A549 (cell line): Measurements from ENCODE around the gene ATP6V1B1. TPM values are rescaled to one million over a fixed set of nuclear protein-coding genes. Genes with fewer than 3 reads are reported as not detected.

Experiments used
- ATAC-seq, 2 experiments: fragments of 200-7000 bp in 1 of 2; fragments of >200 bp in 1 of 2; cut with Nextera tagmentation in 1 of 2; cut with Tn5 transposase in 1 of 2; 3 replicates each; pipeline versions ENCODE4 v1.8.0 to v1.9.1; 2018 to 2020; ENCODE audit warnings: mild to moderate bottlenecking in 1 of 2, moderate library complexity in 1 of 2
- CTCF ChIA-PET: fragments of 300-600 bp; sonication (Branson Sonifier 250); formaldehyde crosslinking; extraction: SDS; loops from one replicate; lab custom pipeline; 2021; ENCODE audit warnings: antibody characterized with exemption, inconsistent platforms; lab: Yijun Ruan, JAX
- POLR2A ChIA-PET: fragments of 350-600 bp; formaldehyde crosslinking; extraction: SDS; loops from one replicate; lab custom pipeline; 2021; ENCODE audit warnings: antibody characterized with exemption, inconsistent platforms; lab: Yijun Ruan, JAX
- DNase-seq, 2 experiments: peaks; one replicate each; pipeline versions ENCODE4 v3.0.0 to v3.0.0-alpha.2; 2011 to 2016; ENCODE audit warnings: low read depth in 1 of 2, low spot score in 1 of 2
- FAIRE-seq: peaks from 2 replicates; lab custom pipeline; 2011; peaks lifted over from hg19 to GRCh38; lab: Jason Lieb, UNC
- H3K27ac ChIP-seq, 2 experiments: fragments of >200 bp; sonication (Bioruptor Twin); formaldehyde crosslinking; 3 replicates each; pipeline ENCODE4 v1.5.1; 2016 to 2017
- H3K4me1 ChIP-seq: fragments of >200 bp; sonication (Bioruptor Twin); formaldehyde crosslinking; 3 replicates; pipeline ENCODE4 v1.6.1; 2016
- H3K4me2 ChIP-seq: fragments of >200 bp; sonication (Bioruptor Twin); formaldehyde crosslinking; 3 replicates; pipeline ENCODE4 v1.6.1; 2016
- H3K4me3 ChIP-seq: fragments of >200 bp; sonication (Bioruptor Twin); formaldehyde crosslinking; 3 replicates; pipeline ENCODE4 v1.5.1; 2016
- H3K9me3 ChIP-seq: fragments of >200 bp; sonication (Bioruptor Twin); formaldehyde crosslinking; 3 replicates; pipeline ENCODE4 v1.6.1; 2016
- CBX8 ChIP-seq: fragments of 200-600 bp; sonication (generic); IDR thresholded peaks from 2 replicates; pipeline ENCODE4 v1.6.1; 2016
- CHD4 ChIP-seq: fragments of 200-600 bp; sonication (generic); IDR thresholded peaks from 2 replicates; pipeline ENCODE4 v1.6.1; 2016; ENCODE audit warnings: antibody characterized with exemption, mild to moderate bottlenecking, borderline replicate concordance
- EHMT2 ChIP-seq: fragments of 200-600 bp; sonication (generic); IDR thresholded peaks from 2 replicates; pipeline ENCODE4 v1.6.1; 2016; ENCODE audit warnings: antibody characterized with exemption, low read depth, mild to moderate bottlenecking, moderate library complexity
- EP300 ChIP-seq, 2 experiments: fragments of >200 bp; sonication (Bioruptor Twin); formaldehyde crosslinking; IDR thresholded peaks; 2 replicates in 1 of 2; 3 replicates in 1 of 2; pipeline ENCODE4 v1.6.1; 2016 to 2017
- FOSB ChIP-seq: fragments of 250-450 bp; sonication (Bioruptor Pico); IDR thresholded peaks from 2 replicates; pipeline ENCODE4 v1.5.0; 2020; ENCODE audit warnings: mild to moderate bottlenecking, moderate library complexity
- GATA3 ChIP-seq: IDR thresholded peaks from 2 replicates; pipeline ENCODE4 v1.6.1; 2012; ENCODE audit warnings: borderline replicate concordance
- HDAC2 ChIP-seq: fragments of 200-600 bp; sonication (generic); IDR thresholded peaks from 2 replicates; pipeline ENCODE4 v1.6.1; 2016
- HEYL ChIP-seq: fragments of 250-450 bp; sonication (Bioruptor Pico); IDR thresholded peaks from 2 replicates; pipeline ENCODE4 v1.8.0; 2021; ENCODE audit warnings: mild to moderate bottlenecking, moderate library complexity
- HOXB13 ChIP-seq: fragments of 250-450 bp; sonication (Bioruptor Pico); IDR thresholded peaks from 2 replicates; pipeline ENCODE4 v1.5.0; 2020; ENCODE audit warnings: low read depth, mild to moderate bottlenecking, moderate library complexity
- JUN ChIP-seq, 2 experiments: fragments of >200 bp; sonication (Bioruptor Twin); formaldehyde crosslinking; IDR thresholded peaks; 2 replicates in 1 of 2; 3 replicates in 1 of 2; pipeline ENCODE4 v1.6.1; 2016 to 2017
- JUNB ChIP-seq: fragments of >200 bp; sonication (Bioruptor Twin); formaldehyde crosslinking; IDR thresholded peaks from 2 replicates; pipeline ENCODE4 v1.6.1; 2016
- KDM5A ChIP-seq: fragments of 200-600 bp; sonication (generic); IDR thresholded peaks from 2 replicates; pipeline ENCODE4 v1.6.1; 2016; ENCODE audit warnings: antibody characterized with exemption, mild to moderate bottlenecking
- MAFK ChIP-seq: fragments of 450-650 bp; IDR thresholded peaks from 2 replicates; pipeline ENCODE4 v1.6.1; 2014; ENCODE audit not compliant: partially characterized antibody
- MAZ ChIP-seq: fragments of 150-350 bp; IDR thresholded peaks from 2 replicates; pipeline ENCODE4 v1.6.1; 2014; ENCODE audit warnings: antibody characterized with exemption, low read depth, low read length, borderline replicate concordance
- NFE2L2 ChIP-seq: fragments of 150-350 bp; conservative IDR thresholded peaks from 2 replicates; pipeline ENCODE4 v1.6.1; 2014; ENCODE audit warnings: low read length
- NR3C1 ChIP-seq: fragments of >200 bp; sonication (Bioruptor Twin); formaldehyde crosslinking; IDR thresholded peaks from 3 replicates; pipeline ENCODE4 v1.6.1; 2017
- PHF8 ChIP-seq: fragments of 200-600 bp; sonication (generic); IDR thresholded peaks from 2 replicates; pipeline ENCODE4 v1.6.1; 2016; ENCODE audit warnings: low read depth, mild to moderate bottlenecking, antibody characterized with exemption, moderate library complexity, borderline replicate concordance
- RAD21 ChIP-seq, 2 experiments: fragments of >200 bp in 1 of 2; sonication (Bioruptor Twin) in 1 of 2; formaldehyde crosslinking in 1 of 2; IDR thresholded peaks in 1 of 2; conservative IDR thresholded peaks in 1 of 2; 2 replicates in 1 of 2; 3 replicates in 1 of 2; pipeline ENCODE4 v1.6.1; 2012 to 2018; ENCODE audit warnings: inconsistent platforms in 1 of 2
- RARB ChIP-seq: fragments of 250-450 bp; sonication (Bioruptor Pico); IDR thresholded peaks from 2 replicates; pipeline ENCODE4 v1.8.0; 2021; ENCODE audit warnings: mild to moderate bottlenecking, moderate library complexity
- RCOR1 ChIP-seq: fragments of 150-350 bp; IDR thresholded peaks from 2 replicates; pipeline ENCODE4 v1.6.1; 2014; ENCODE audit warnings: antibody characterized with exemption, low read length, low read depth
- RNF2 ChIP-seq: fragments of 200-600 bp; sonication (generic); IDR thresholded peaks from 2 replicates; pipeline ENCODE4 v1.6.1; 2016; ENCODE audit warnings: low read depth, mild to moderate bottlenecking, antibody characterized with exemption, moderate library complexity, borderline replicate concordance
- SREBF2 ChIP-seq: fragments of 450-650 bp; IDR thresholded peaks from 2 replicates; pipeline ENCODE4 v1.6.1; 2014; ENCODE audit warnings: mild to moderate bottlenecking, moderate library complexity
- ZNF302 ChIP-seq: fragments of 250-450 bp; sonication (Bioruptor Pico); IDR thresholded peaks from 2 replicates; pipeline ENCODE4 v1.9.0; 2021; ENCODE audit warnings: inconsistent platforms, mild to moderate bottlenecking, moderate library complexity
- ZSCAN20 ChIP-seq: fragments of 250-450 bp; sonication (Bioruptor Pico); IDR thresholded peaks from 2 replicates; pipeline ENCODE4 v1.8.0; 2022; ENCODE audit warnings: mild to moderate bottlenecking, moderate library complexity
- WGBS: methylation state at CpG from one replicate; pipeline ENCODE4 v1.1.6; 2017; ENCODE audit errors: missing lambda C conversion rate; 5-methylcytosine and 5-hydroxymethylcytosine counted together
- polyA plus RNA-seq, 4 experiments: library from polyadenylated mRNA; depleted of rRNA in 3 of 4; stranded (reverse); fragments of >200 nt; fragmentation: RNase III in 1 of 4; extraction: RNeasy Plus Mini Kit Qiagen cat#74134 plus additional on column Dnase treatment in 1 of 4; gene quantifications; 2 replicates in 3 of 4; 3 replicates in 1 of 4; pipeline ENCODE4 v1.2.3, GENCODE V29; 2011 to 2017
- TF ChIP-seq, protein P1 (sequence below): fragments of >200 bp; sonication (Bioruptor Twin); formaldehyde crosslinking; IDR thresholded peaks from 2 replicates; pipeline ENCODE4 v1.6.1; 2016
- TF ChIP-seq, protein P2 (sequence below): fragments of >200 bp; sonication (Bioruptor Twin); formaldehyde crosslinking; IDR thresholded peaks from 3 replicates; pipeline ENCODE4 v1.6.1; 2016
- TF ChIP-seq, protein P3 (sequence below): fragments of 150-350 bp; IDR thresholded peaks from 2 replicates; pipeline ENCODE4 v1.6.1; 2014; ENCODE audit warnings: low read depth, mild to moderate bottlenecking, low read length
- TF ChIP-seq, protein P4 (sequence below): IDR thresholded peaks from 2 replicates; pipeline ENCODE4 v1.6.1; 2012

Gene ATP6V1B1
- polyA plus RNA-seq, 2 of the 4 experiments (the other 2 are of a cell fraction), result 1.9 to 2.5 TPM

DNA sequence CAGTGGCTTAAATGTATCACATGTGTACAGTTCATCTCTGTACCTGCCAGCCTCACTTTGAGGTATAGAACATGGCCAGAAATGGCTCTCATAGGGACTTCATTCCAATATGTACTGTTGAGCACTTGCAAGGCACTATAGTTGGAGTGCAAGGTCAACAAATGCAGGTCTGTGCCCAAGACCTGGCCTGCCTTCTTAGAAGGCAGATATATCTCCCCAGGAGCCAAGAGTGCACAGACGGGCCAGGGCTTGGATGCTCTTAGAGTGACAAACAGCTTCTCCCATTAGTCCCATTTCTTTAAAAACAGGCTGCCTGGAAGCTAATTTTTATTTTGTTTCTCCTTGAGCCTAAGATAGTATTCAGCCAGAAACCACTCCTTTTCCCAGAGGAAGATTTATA is 51.7 kb downstream of the ATP6V1B1 start:
- no peak for ATAC-seq
- CTCF ChIA-PET, result interaction anchor here (1.0 to 5.0 kb wide), 5 partner anchors 10 to 116 kb away, joined by 3 to 37 read pairs (median 5); no protein-coding TSS in a partner anchor
- FAIRE-seq, result no peak
- no peaks in the 10 kb centered on the region for H3K9me3 ChIP-seq
- no peak for DNase-seq
- H3K4me2 ChIP-seq, result no peak overlapping the region
- no peaks in the 10 kb centered on the region for H3K4me1 ChIP-seq
- no peak overlapping the region for H3K27ac ChIP-seq
- 88% methylated on average over 1 of the region's 1 CpG for WGBS
- H3K4me3 ChIP-seq, result no peak overlapping the region
- POLR2A ChIA-PET, result no interaction called here
- TF ChIP-seq, protein P1, sequence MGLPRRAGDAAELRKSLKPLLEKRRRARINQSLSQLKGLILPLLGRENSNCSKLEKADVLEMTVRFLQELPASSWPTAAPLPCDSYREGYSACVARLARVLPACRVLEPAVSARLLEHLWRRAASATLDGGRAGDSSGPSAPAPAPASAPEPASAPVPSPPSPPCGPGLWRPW, result no peak
- TF ChIP-seq RNF2 (no peak), MAFK (no peak), ZSCAN20 (CRISPR knock-in tag) (no peak), HEYL (CRISPR knock-in tag) (no peak), MAZ (no peak), JUNB (no peak)
- TF ChIP-seq, all 56 proteins: peak for 0

DNA sequence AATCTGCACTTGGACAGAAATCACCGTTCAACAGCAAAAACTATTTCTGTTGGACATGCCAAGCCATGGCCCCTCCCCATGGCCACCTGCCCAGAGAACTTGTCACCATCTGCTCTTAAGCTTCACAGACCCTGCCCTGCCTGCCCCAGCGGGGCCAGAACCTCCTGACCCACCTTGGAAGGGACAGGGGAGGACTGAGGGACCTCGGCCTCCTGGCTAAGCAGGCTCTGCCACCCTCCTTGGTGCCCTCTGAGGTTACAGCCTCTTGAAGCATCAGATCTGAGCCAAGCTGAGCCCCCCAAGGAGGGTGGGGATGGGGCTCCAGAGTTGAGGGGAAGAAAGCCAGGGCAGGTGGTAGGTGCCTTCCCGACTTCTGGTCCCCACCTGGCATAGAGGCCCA is 52.5 kb downstream of the ATP6V1B1 start:
- no peak for DNase-seq
- Histone ChIP-seq H3K9me3 (no peaks in the 10 kb centered on the region), H3K4me1 (peaks cover 5% of the 10 kb centered on the region; the same call in 2 of the 3 replicates), H3K27ac (no peak overlapping the region), H3K4me2 (no peak overlapping the region), H3K4me3 (no peak overlapping the region)
- ChIA-PET POLR2A (no interaction called here), CTCF (interaction anchor here (0.7 to 1.6 kb wide), 4 partner anchors 11 to 117 kb away, joined by 3 to 6 read pairs (median 4); no protein-coding TSS in a partner anchor)
- 64% methylated on average over 3 of the region's 4 CpGs for WGBS
- TF ChIP-seq MAFK (no peak), RAD21 (conservative IDR thresholded peaks at IDR 0.05 in 1 of 2, IDR thresholded peaks at IDR 0.05 in 1 of 2) (no peak), JUN (IDR thresholded peaks at IDR 0.05) (no peak), NR3C1 (no peak), CBX8 (no peak), CHD4 (no peak), RCOR1 (no peak), JUNB (no peak), NFE2L2 (no peak), EHMT2 (no peak)
- TF ChIP-seq, protein P2, sequence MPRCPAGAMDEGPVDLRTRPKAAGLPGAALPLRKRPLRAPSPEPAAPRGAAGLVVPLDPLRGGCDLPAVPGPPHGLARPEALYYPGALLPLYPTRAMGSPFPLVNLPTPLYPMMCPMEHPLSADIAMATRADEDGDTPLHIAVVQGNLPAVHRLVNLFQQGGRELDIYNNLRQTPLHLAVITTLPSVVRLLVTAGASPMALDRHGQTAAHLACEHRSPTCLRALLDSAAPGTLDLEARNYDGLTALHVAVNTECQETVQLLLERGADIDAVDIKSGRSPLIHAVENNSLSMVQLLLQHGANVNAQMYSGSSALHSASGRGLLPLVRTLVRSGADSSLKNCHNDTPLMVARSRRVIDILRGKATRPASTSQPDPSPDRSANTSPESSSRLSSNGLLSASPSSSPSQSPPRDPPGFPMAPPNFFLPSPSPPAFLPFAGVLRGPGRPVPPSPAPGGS, result no peak
- TF ChIP-seq, protein P3, sequence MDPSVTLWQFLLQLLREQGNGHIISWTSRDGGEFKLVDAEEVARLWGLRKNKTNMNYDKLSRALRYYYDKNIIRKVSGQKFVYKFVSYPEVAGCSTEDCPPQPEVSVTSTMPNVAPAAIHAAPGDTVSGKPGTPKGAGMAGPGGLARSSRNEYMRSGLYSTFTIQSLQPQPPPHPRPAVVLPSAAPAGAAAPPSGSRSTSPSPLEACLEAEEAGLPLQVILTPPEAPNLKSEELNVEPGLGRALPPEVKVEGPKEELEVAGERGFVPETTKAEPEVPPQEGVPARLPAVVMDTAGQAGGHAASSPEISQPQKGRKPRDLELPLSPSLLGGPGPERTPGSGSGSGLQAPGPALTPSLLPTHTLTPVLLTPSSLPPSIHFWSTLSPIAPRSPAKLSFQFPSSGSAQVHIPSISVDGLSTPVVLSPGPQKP, result no peak
- no peak for FAIRE-seq
- ATAC-seq, result no peak

DNA sequence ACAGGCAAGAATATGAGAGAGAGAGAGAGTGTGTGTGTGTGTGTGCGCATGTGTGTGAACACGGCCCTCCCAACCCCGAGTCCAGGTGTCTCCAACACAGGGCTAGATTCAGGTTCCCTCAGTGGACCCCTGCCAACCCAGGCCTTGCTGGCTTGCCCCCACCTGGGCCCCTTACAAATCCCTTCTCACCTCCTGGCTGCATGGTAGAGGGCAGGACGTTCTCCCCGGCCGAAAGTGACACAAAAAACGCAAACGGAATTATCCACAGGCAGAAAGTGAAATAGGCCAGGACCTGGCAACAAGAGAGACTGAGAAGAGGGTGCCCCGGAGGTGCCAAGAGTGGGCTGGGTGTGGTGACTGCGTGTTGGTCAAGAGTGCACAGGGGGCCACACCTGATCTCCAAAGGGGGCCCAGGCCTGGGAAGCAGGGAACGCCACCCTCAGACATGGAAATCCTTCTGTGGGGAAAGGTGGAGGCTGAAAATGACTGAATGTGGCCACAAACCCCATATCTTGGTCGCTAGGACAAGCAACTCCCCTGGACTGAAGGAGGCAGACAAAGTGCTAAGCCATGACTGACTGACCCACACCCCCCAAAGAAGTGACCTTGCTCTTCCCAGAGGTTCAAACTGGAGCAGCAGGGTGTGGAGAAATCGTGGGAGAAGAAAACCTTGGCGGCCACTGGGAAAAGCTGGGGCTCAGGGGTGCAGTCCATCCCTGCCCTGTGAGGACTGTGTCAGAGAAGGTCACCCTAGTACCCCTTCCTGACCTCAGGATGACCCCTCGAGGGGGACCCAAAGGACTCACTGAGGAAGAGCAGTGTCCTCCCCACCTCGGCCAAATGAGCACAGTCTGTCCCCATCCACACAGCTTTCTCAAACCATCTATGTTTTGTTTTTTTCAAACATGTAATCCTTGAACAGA is 53.3 kb downstream of the ATP6V1B1 start:
- ChIA-PET CTCF (interaction anchor here (0.6 to 1.7 kb wide), 7 partner anchors 11 to 776 kb away, joined by 3 to 14 read pairs (median 5); no protein-coding TSS in a partner anchor), POLR2A (no interaction called here)
- Histone ChIP-seq H3K4me1 (peaks cover 11% of the 10 kb centered on the region; the same call in 2 of the 3 replicates), H3K27ac (no peak overlapping the region), H3K4me2 (no peak overlapping the region), H3K4me3 (no peak overlapping the region), H3K9me3 (no peaks in the 10 kb centered on the region)
- no peak for ATAC-seq
- DNase-seq, result no peak
- WGBS, result 84% methylated on average over 16 of the region's 16 CpGs
- no peak for FAIRE-seq
- no peak for TF ChIP-seq SREBF2
- TF ChIP-seq EP300 (IDR thresholded peaks at IDR 0.05), result no peak
- no peak for TF ChIP-seq PHF8
- TF ChIP-seq, protein P3, result no peak
- TF ChIP-seq RAD21 (conservative IDR thresholded peaks at IDR 0.05 in 1 of 2, IDR thresholded peaks at IDR 0.05 in 1 of 2), result no peak
- TF ChIP-seq MAFK, result no peak
- TF ChIP-seq JUNB, result no peak
- TF ChIP-seq, protein P4, sequence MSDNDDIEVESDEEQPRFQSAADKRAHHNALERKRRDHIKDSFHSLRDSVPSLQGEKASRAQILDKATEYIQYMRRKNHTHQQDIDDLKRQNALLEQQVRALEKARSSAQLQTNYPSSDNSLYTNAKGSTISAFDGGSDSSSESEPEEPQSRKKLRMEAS, result no peak
- no peak for TF ChIP-seq MAZ
- TF ChIP-seq CBX8, result no peak
- TF ChIP-seq GATA3, result no peak
- no peak for TF ChIP-seq HDAC2
- TF ChIP-seq ZNF302 (CRISPR knock-in tag), result no peak
- TF ChIP-seq FOSB (CRISPR knock-in tag), result no peak
- no peak for TF ChIP-seq KDM5A
- no peak for TF ChIP-seq HOXB13 (CRISPR knock-in tag)
- TF ChIP-seq RARB (CRISPR knock-in tag), result no peak
